Fibroblast of villous mesenchyme (primary cell): ENCODE measurements around the gene CDYL2. TPM values are rescaled to one million over a fixed set of nuclear protein-coding genes. Genes with fewer than 3 reads are reported as not detected.
A peak's percentile ranks its signal among the peaks of the same experiment; 100 is the strongest.

ENCODE experiments used
- DNase-seq: peaks from one replicate; pipeline ENCODE4 v3.0.0-alpha.2; 2010; ENCODE audit warnings: low read depth
- H3K4me3 ChIP-seq: 2 replicates; pipeline ENCODE4 v1.5.1; 2011; ENCODE audit warnings: low read depth, mild to moderate bottlenecking, low read length
- CTCF ChIP-seq: IDR thresholded peaks from 2 replicates; pipeline ENCODE4 v1.5.1; 2012; ENCODE audit warnings: low read depth, mild to moderate bottlenecking, low read length; ENCODE audit not compliant: insufficient read depth
- total RNA-seq: library from RNA; depleted of rRNA; stranded (reverse); fragments of >200 nt; gene quantifications from 2 replicates; pipeline ENCODE4 v1.2.3, GENCODE V29; 2012

The CDYL2 gene
- total RNA-seq, 1 donor = 14.2 TPM

GRCh38 chr16:80846275-80846674 is 41.9 kb upstream of the CDYL2 start:
- no peak for DNase-seq
- H3K4me3 ChIP-seq = no peak overlapping the region
- TF ChIP-seq CTCF = no peak

- H3K4me3 ChIP-seq = no peak overlapping the region
- no peak for TF ChIP-seq CTCF
- DNase-seq = no peak
These were observed 40.0 kb upstream of the CDYL2 start for GRCh38 chr16:80844395-80844794.

GRCh38 chr16:80841231-80841630 is 36.8 kb upstream of the CDYL2 start:
- no peak for DNase-seq
- TF ChIP-seq CTCF = no peak
- H3K4me3 ChIP-seq = no peak overlapping the region

- no peak overlapping the region for H3K4me3 ChIP-seq
- TF ChIP-seq CTCF = no peak
- DNase-seq = peak; percentile 86
These were observed 33.2 kb upstream of the CDYL2 start for GRCh38 chr16:80837533-80838147.

GRCh38 chr16:80836846-80837245 is 32.4 kb upstream of the CDYL2 start:
- TF ChIP-seq CTCF = no peak
- no peak overlapping the region for H3K4me3 ChIP-seq
- peak; percentile 80 for DNase-seq

- no peak overlapping the region for H3K4me3 ChIP-seq
- TF ChIP-seq CTCF = no peak
- DNase-seq = peak; percentile 6
These were observed 31.8 kb upstream of the CDYL2 start for GRCh38 chr16:80836202-80836601.

- DNase-seq = no peak
- TF ChIP-seq CTCF = no peak
- no peak overlapping the region for H3K4me3 ChIP-seq
These were observed 26.6 kb upstream of the CDYL2 start for GRCh38 chr16:80831039-80831438.
